Endothelial cell of umbilical vein (primary cell): ENCODE data around the gene BLOC1S4. TPM values are rescaled to one million over a fixed set of nuclear protein-coding genes. Genes with fewer than 3 reads are reported as not detected.
A peak's percentile ranks its signal among the peaks of the same experiment; 100 is the strongest.

Source experiments
- BruUV-seq: library from RNA; stranded (reverse); fragments of 400-500 nt; replicated peaks from 2 replicates; lab custom pipeline; 2021; lab: Mats Ljungman, UMichigan
- CTCF ChIA-PET: fragments of 300-600, 350-600 bp; sonication (Branson Sonifier 250); formaldehyde crosslinking; loops from one replicate; lab custom pipeline; 2021; ENCODE audit warnings: antibody characterized with exemption, inconsistent platforms; lab: Charles Lee
- POLR2A ChIA-PET: fragments of 300-600, 350-600 bp; sonication (Branson Sonifier 250); formaldehyde crosslinking; loops from one replicate; lab custom pipeline; 2021; ENCODE audit warnings: antibody characterized with exemption, inconsistent platforms; lab: Charles Lee
- DNase-seq: peaks from one replicate; pipeline ENCODE4 v3.0.0-alpha.2; 2011; ENCODE audit warnings: low read depth, low spot score
- FAIRE-seq: peaks from 2 replicates; lab custom pipeline; 2011; peaks lifted over from hg19 to GRCh38; lab: Jason Lieb, UNC
- H2AFZ ChIP-seq: 2 replicates; pipeline ENCODE4 v1.6.0; 2012; ENCODE audit warnings: low read depth, low read length, control low read depth, inconsistent platforms
- H3K27ac ChIP-seq: 2 replicates; pipeline ENCODE4 v1.5.1; 2011; ENCODE audit warnings: low read depth, mild to moderate bottlenecking, control low read depth, low read length, moderate library complexity; ENCODE audit not compliant: insufficient read depth
- H3K27me3 ChIP-seq, 2 experiments: 2 replicates each; pipeline versions ENCODE4 v1.6.0 to v1.6.1; 2011; ENCODE audit warnings: low read length in 2 of 2, mixed read lengths in 1 of 2; ENCODE audit not compliant: control insufficient read depth in 2 of 2, insufficient read depth in 2 of 2
- H3K36me3 ChIP-seq, 2 experiments: 2 replicates in 1 of 2; 3 replicates in 1 of 2; pipeline ENCODE4 v1.5.1; 2011; ENCODE audit warnings: low read length in 2 of 2, mild to moderate bottlenecking in 1 of 2, moderate library complexity in 1 of 2; ENCODE audit not compliant: control insufficient read depth in 2 of 2, insufficient read depth in 2 of 2; ENCODE audit errors: extremely low read depth in 1 of 2
- H3K4me1 ChIP-seq: 3 replicates; pipeline ENCODE4 v1.5.1; 2011; ENCODE audit warnings: mild to moderate bottlenecking, low read length; ENCODE audit not compliant: control insufficient read depth, insufficient read depth; ENCODE audit errors: extremely low read depth
- H3K4me2 ChIP-seq: 2 replicates; pipeline ENCODE4 v1.6.1; 2011; ENCODE audit warnings: low read length, control low read depth, mixed read lengths; ENCODE audit not compliant: insufficient read depth
- H3K4me3 ChIP-seq, 3 experiments: fragments of 200-600 bp in 1 of 3; sonication (generic), shearing (Covaris generic) in 1 of 3; replicated peaks in 1 of 3; 2 replicates each; pipeline ENCODE4 v1.5.1; 2011 to 2016; ENCODE audit warnings: control low read depth in 3 of 3, low read length in 3 of 3, mild to moderate bottlenecking in 2 of 3, inconsistent platforms in 1 of 3, low read depth in 1 of 3, moderate library complexity in 1 of 3; ENCODE audit not compliant: insufficient read depth in 1 of 3
- H3K79me2 ChIP-seq: 2 replicates; pipeline ENCODE4 v1.6.0; 2012; ENCODE audit warnings: low read length, inconsistent platforms; ENCODE audit not compliant: control insufficient read depth, insufficient read depth
- H3K9ac ChIP-seq: replicated peaks from 2 replicates; pipeline ENCODE3; 2011; ENCODE audit warnings: low read length, control low read depth; ENCODE audit not compliant: insufficient read depth; ENCODE audit errors: extremely low read depth
- H3K9me1 ChIP-seq: replicated peaks from 3 replicates; pipeline ENCODE4 v1.6.0; 2011; ENCODE audit warnings: mild to moderate bottlenecking, low read length; ENCODE audit not compliant: control insufficient read depth, insufficient read depth; ENCODE audit errors: extremely low read depth
- H3K9me3 ChIP-seq: replicated peaks from 2 replicates; pipeline ENCODE4 v1.5.1; 2012; ENCODE audit warnings: low read length, inconsistent platforms; ENCODE audit not compliant: control insufficient read depth, insufficient read depth
- H4K20me1 ChIP-seq: replicated peaks from 2 replicates; pipeline ENCODE3; 2011; ENCODE audit warnings: mild to moderate bottlenecking, low read length; ENCODE audit not compliant: control insufficient read depth, insufficient read depth; ENCODE audit errors: extremely low read depth
- EZH2 ChIP-seq: IDR thresholded peaks from 2 replicates; pipeline ENCODE4 v1.6.1; 2012; ENCODE audit warnings: borderline replicate concordance, low read depth, mild to moderate bottlenecking, moderate library complexity, low read length, inconsistent platforms; ENCODE audit not compliant: severe bottlenecking
- FOS ChIP-seq: IDR thresholded peaks from 2 replicates; pipeline ENCODE4 v1.6.1; 2011; ENCODE audit warnings: mild to moderate bottlenecking, low read length, moderate library complexity, borderline replicate concordance; ENCODE audit not compliant: insufficient read depth
- GATA2 ChIP-seq: IDR thresholded peaks from 2 replicates; pipeline ENCODE4 v1.7.0; 2011; ENCODE audit warnings: low read depth, mild to moderate bottlenecking, moderate library complexity, mixed read lengths, low read length; ENCODE audit not compliant: insufficient read length, insufficient read depth
- JUN ChIP-seq: IDR thresholded peaks from 2 replicates; pipeline ENCODE4 v1.6.1; 2011; ENCODE audit warnings: borderline replicate concordance, low read depth; ENCODE audit not compliant: insufficient read length, insufficient read depth
- MYC ChIP-seq: IDR thresholded peaks from one replicate; pipeline ENCODE4 v1.6.1; 2011; ENCODE audit warnings: mild to moderate bottlenecking, low read depth, low read length
- POLR2A ChIP-seq: IDR thresholded peaks from 2 replicates; pipeline ENCODE4 v1.6.1; 2012; ENCODE audit warnings: low read depth, mild to moderate bottlenecking, control low read depth, low read length
- POLR2AphosphoS5 ChIP-seq: IDR thresholded peaks from 2 replicates; pipeline ENCODE4 v1.6.1; 2012; ENCODE audit warnings: low read depth, mild to moderate bottlenecking, control low read depth, low read length, moderate library complexity; ENCODE audit not compliant: insufficient read depth
- dilution Hi-C: fragments of 300-500 bp; cut with MboI; formaldehyde crosslinking; loops from one replicate; pipeline ENCODE4 v1.15.0; 2019; ENCODE audit warnings: low sequenced_read_pairs; ENCODE audit not compliant: extremely low pct_ligation_motif_present
- intact Hi-C: fragments of 100-400 bp; cut with micrococcal nuclease; formaldehyde crosslinking; loops from one replicate; pipeline ENCODE4 v1.10.0; 2022
- polyA plus RNA-seq, 4 experiments: library from polyadenylated mRNA; depleted of rRNA in 3 of 4; stranded (reverse) in 3 of 4; unstranded in 1 of 4; fragments of >200 nt; gene quantifications; 2 replicates each; pipeline versions ENCODE4 v1.2.1 to v1.2.3, GENCODE V29; 2011 to 2012; ENCODE audit warnings: missing spikeins in 1 of 4
- total RNA-seq: library from RNA; stranded (reverse); gene quantifications from 2 replicates; pipeline ENCODE4 v1.2.3, GENCODE V29; 2021
- TF ChIP-seq, protein P1 (sequence below): IDR thresholded peaks from 2 replicates; pipeline ENCODE4 v1.6.1; 2011; ENCODE audit not compliant: insufficient read depth, insufficient read length
- TF ChIP-seq, protein P2 (sequence below), 2 donors: IDR thresholded peaks; 1 replicate in 1 of 2; 2 replicates in 1 of 2; pipeline ENCODE4 v1.5.1; 2011; ENCODE audit warnings: low read length in 2 of 2, mild to moderate bottlenecking in 2 of 2, moderate library complexity in 2 of 2, control low read depth in 1 of 2, inconsistent platforms in 1 of 2, low read depth in 1 of 2; ENCODE audit not compliant: insufficient read depth in 1 of 2; ENCODE audit errors: extremely low read depth in 1 of 2

Gene BLOC1S4
- total and polyA plus RNA-seq, 2 donors (not counting 3 experiments of a cell fraction or from before 2014, with no cell fraction given), result 12.7 to 16.9 TPM

DNA sequence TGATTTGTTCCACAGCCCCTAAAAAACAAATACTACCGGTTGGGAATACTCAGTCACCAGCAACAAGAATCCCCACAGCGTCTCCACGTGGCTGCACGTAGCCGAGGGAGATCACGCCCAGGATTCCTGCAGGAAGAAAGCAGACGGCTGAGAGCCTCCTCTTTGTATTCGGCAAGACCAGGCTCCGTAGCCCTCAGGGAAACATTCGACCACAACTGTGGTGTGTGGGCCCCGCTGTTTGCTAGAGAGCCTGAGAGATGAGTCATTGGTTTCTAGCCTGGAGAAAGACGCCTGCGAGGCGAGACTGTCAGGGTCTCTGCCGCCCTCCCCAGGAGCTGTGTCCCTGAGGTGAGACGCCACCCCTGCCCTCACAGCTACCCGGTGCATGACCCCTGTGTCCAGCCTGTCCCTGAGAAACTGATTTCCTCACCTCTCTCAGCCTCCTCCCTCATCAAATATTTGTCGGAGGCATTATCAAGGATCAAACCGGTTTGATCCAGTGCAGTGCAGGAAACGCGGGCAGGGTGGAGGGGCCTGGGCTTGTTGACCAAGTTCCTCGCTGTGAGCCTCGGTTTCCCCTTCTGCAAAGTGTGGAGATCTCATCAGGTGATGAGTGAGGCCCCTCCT lies 27.0 kb upstream of the BLOC1S4 start:
- POLR2A ChIA-PET, result no interaction called here
- no peaks in the 10 kb centered on the region for H3K9me1 ChIP-seq
- no peaks in the 10 kb centered on the region for H4K20me1 ChIP-seq
- H2AFZ ChIP-seq, result peak overlapping the region; percentile 72
- no peaks in the 10 kb centered on the region for H3K4me1 ChIP-seq
- H3K36me3 ChIP-seq, result no peaks in the 10 kb centered on the region
- intact Hi-C loops, result no loop called here
- peak; percentile 71 for FAIRE-seq
- no peak overlapping the region for H3K4me2 ChIP-seq
- no peaks in the 10 kb centered on the region for H3K9me3 ChIP-seq
- dilution Hi-C loops, result no loop called here
- DNase-seq, result peak; percentile 39
- H3K9ac ChIP-seq, result no peak overlapping the region
- TF ChIP-seq FOS, result peak; percentile 21
- TF ChIP-seq MYC, result no peak
- no peak overlapping the region for H3K4me3 ChIP-seq
- BruUV-seq, result no TSS peak
- no peaks in the 10 kb centered on the region for H3K79me2 ChIP-seq
- no peaks in the 10 kb centered on the region for H3K27me3 ChIP-seq
- H3K27ac ChIP-seq, result no peak overlapping the region
- CTCF ChIA-PET, result interaction anchor here (1.0 kb wide), 1 partner anchor 150 kb away, joined by 3 read pairs; no protein-coding TSS in a partner anchor

DNA sequence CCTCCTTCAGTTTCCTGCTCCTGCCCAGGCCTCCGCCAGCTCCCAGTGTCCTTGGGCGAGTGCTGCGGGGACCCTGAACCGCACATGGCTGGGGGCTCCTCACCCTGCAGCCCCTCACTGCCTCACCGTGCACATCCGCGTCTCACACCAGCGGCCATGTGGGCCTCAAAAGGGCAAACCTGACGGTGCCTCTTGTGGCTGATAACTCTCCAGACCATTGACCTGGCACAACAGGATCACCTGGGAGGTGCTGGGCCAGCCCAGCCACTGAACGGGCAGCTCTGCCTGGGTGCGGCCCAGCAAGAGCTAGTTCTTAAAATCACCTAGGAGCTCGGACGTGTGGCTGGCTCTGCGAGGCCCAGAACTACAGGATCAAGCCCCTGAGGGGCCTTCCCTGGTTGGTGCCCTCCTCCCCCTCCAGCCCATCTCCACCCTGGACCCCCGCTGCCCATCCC lies 26.4 kb upstream of the BLOC1S4 start:
- ChIA-PET CTCF (interaction anchor here (1.0 kb wide), 1 partner anchor 150 kb away, joined by 3 read pairs; no protein-coding TSS in a partner anchor), POLR2A (no interaction called here)
- Histone ChIP-seq H3K4me3 (no peak overlapping the region), H3K9me1 (no peaks in the 10 kb centered on the region), H3K9ac (no peak overlapping the region), H4K20me1 (no peaks in the 10 kb centered on the region), H3K27ac (no peak overlapping the region), H3K27me3 (no peaks in the 10 kb centered on the region), H3K9me3 (no peaks in the 10 kb centered on the region), H2AFZ (no peak overlapping the region), H3K4me2 (no peak overlapping the region), H3K4me1 (peaks cover 4% of the 10 kb centered on the region), H3K36me3 (no peaks in the 10 kb centered on the region), H3K79me2 (no peaks in the 10 kb centered on the region)
- FAIRE-seq, result no peak
- TF ChIP-seq FOS, result no peak
- TF ChIP-seq EZH2, result no peak
- TF ChIP-seq GATA2, result no peak
- TF ChIP-seq MYC, result no peak
- TF ChIP-seq, protein P1, sequence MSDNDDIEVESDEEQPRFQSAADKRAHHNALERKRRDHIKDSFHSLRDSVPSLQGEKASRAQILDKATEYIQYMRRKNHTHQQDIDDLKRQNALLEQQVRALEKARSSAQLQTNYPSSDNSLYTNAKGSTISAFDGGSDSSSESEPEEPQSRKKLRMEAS, result no peak
- TF ChIP-seq POLR2AphosphoS5, result no peak
- no peak for TF ChIP-seq POLR2A
- TF ChIP-seq, protein P2, sequence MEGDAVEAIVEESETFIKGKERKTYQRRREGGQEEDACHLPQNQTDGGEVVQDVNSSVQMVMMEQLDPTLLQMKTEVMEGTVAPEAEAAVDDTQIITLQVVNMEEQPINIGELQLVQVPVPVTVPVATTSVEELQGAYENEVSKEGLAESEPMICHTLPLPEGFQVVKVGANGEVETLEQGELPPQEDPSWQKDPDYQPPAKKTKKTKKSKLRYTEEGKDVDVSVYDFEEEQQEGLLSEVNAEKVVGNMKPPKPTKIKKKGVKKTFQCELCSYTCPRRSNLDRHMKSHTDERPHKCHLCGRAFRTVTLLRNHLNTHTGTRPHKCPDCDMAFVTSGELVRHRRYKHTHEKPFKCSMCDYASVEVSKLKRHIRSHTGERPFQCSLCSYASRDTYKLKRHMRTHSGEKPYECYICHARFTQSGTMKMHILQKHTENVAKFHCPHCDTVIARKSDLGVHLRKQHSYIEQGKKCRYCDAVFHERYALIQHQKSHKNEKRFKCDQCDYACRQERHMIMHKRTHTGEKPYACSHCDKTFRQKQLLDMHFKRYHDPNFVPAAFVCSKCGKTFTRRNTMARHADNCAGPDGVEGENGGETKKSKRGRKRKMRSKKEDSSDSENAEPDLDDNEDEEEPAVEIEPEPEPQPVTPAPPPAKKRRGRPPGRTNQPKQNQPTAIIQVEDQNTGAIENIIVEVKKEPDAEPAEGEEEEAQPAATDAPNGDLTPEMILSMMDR (IDR thresholded peaks at IDR 0.05; ENCODE audit: extremely low read depth in 1 of 2, insufficient read depth in 1 of 2, low read depth in 1 of 2, low read length in 2 of 2), result no peak
- no peak for TF ChIP-seq JUN
- BruUV-seq, result no TSS peak
- intact Hi-C loops (no loop called here), dilution Hi-C loops (no loop called here)
- DNase-seq, result no peak
